ENCODE measurements around the gene CR1L. TPM values are rescaled to one million over a fixed set of nuclear protein-coding genes. Genes with fewer than 3 reads are reported as not detected.

CR1L gene
- total RNA-seq, 1 experiment from 2014 or later: 13.7 TPM

DNA sequence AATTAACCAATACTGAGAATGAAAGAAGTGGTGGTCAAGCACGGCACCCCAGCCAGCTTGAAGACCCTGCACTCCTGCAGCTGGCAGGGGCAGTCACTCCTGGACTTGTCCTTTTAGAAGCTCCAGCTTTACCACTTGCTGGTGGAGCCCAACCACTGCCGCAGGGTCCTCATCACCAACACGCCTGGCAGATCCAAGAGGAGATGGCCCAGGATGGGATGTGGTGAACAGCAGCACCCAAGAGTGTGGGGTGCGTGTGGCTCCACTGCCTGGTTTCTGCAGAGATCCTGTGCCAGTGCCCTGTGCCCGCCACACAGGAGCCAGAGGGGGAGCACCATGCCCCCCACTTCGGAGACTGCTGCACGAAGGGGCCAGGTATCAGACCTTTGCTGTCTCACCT lies 13.5 kb downstream of the CR1L start:
- Mint-ChIP-seq H3K9me3 (peaks cover 36% of the 10 kb centered on the region), H3K27ac (no peak overlapping the region), H3K36me3 (peaks cover 42% of the 10 kb centered on the region), H3K27me3 (ENCODE audit: low read depth) (no peaks in the 10 kb centered on the region), H3K4me1 (peaks cover 11% of the 10 kb centered on the region), H3K4me3 (no peak overlapping the region)
- TF ChIP-seq ELF4 (CRISPR knock-in tag; IDR thresholded peaks at IDR 0.05; ENCODE audit: low read depth) (no peak), GTF2I (CRISPR knock-in tag; conservative IDR thresholded peaks at IDR 0.05) (no peak), ZNF263 (CRISPR knock-in tag; IDR thresholded peaks at IDR 0.05; ENCODE audit: low read depth) (no peak), TEAD4 (CRISPR knock-in tag; IDR thresholded peaks at IDR 0.05) (no peak), MYBL2 (CRISPR knock-in tag; IDR thresholded peaks at IDR 0.05) (no peak), FOXP1 (CRISPR knock-in tag; IDR thresholded peaks at IDR 0.05; ENCODE audit: borderline replicate concordance) (no peak), TP53 (CRISPR knock-in tag; IDR thresholded peaks at IDR 0.05) (no peak), GABPB1 (CRISPR knock-in tag; IDR thresholded peaks at IDR 0.05) (no peak), ZNF416 (CRISPR knock-in tag; IDR thresholded peaks at IDR 0.05) (no peak), JAZF1 (CRISPR knock-in tag; IDR thresholded peaks at IDR 0.05) (no peak), ZNF232 (CRISPR knock-in tag; IDR thresholded peaks at IDR 0.05) (no peak)
- TF ChIP-seq, protein P1, sequence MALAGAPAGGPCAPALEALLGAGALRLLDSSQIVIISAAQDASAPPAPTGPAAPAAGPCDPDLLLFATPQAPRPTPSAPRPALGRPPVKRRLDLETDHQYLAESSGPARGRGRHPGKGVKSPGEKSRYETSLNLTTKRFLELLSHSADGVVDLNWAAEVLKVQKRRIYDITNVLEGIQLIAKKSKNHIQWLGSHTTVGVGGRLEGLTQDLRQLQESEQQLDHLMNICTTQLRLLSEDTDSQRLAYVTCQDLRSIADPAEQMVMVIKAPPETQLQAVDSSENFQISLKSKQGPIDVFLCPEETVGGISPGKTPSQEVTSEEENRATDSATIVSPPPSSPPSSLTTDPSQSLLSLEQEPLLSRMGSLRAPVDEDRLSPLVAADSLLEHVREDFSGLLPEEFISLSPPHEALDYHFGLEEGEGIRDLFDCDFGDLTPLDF (CRISPR knock-in tag; IDR thresholded peaks at IDR 0.05): no peak
- TF ChIP-seq, protein P2, sequence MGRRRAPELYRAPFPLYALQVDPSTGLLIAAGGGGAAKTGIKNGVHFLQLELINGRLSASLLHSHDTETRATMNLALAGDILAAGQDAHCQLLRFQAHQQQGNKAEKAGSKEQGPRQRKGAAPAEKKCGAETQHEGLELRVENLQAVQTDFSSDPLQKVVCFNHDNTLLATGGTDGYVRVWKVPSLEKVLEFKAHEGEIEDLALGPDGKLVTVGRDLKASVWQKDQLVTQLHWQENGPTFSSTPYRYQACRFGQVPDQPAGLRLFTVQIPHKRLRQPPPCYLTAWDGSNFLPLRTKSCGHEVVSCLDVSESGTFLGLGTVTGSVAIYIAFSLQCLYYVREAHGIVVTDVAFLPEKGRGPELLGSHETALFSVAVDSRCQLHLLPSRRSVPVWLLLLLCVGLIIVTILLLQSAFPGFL (CRISPR knock-in tag; IDR thresholded peaks at IDR 0.05; ENCODE audit: borderline replicate concordance): no peak
- TF ChIP-seq, protein P3, sequence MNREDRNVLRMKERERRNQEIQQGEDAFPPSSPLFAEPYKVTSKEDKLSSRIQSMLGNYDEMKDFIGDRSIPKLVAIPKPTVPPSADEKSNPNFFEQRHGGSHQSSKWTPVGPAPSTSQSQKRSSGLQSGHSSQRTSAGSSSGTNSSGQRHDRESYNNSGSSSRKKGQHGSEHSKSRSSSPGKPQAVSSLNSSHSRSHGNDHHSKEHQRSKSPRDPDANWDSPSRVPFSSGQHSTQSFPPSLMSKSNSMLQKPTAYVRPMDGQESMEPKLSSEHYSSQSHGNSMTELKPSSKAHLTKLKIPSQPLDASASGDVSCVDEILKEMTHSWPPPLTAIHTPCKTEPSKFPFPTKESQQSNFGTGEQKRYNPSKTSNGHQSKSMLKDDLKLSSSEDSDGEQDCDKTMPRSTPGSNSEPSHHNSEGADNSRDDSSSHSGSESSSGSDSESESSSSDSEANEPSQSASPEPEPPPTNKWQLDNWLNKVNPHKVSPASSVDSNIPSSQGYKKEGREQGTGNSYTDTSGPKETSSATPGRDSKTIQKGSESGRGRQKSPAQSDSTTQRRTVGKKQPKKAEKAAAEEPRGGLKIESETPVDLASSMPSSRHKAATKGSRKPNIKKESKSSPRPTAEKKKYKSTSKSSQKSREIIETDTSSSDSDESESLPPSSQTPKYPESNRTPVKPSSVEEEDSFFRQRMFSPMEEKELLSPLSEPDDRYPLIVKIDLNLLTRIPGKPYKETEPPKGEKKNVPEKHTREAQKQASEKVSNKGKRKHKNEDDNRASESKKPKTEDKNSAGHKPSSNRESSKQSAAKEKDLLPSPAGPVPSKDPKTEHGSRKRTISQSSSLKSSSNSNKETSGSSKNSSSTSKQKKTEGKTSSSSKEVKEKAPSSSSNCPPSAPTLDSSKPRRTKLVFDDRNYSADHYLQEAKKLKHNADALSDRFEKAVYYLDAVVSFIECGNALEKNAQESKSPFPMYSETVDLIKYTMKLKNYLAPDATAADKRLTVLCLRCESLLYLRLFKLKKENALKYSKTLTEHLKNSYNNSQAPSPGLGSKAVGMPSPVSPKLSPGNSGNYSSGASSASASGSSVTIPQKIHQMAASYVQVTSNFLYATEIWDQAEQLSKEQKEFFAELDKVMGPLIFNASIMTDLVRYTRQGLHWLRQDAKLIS (CRISPR knock-in tag; IDR thresholded peaks at IDR 0.05; ENCODE audit: borderline replicate concordance): no peak
- TF ChIP-seq, protein P4, sequence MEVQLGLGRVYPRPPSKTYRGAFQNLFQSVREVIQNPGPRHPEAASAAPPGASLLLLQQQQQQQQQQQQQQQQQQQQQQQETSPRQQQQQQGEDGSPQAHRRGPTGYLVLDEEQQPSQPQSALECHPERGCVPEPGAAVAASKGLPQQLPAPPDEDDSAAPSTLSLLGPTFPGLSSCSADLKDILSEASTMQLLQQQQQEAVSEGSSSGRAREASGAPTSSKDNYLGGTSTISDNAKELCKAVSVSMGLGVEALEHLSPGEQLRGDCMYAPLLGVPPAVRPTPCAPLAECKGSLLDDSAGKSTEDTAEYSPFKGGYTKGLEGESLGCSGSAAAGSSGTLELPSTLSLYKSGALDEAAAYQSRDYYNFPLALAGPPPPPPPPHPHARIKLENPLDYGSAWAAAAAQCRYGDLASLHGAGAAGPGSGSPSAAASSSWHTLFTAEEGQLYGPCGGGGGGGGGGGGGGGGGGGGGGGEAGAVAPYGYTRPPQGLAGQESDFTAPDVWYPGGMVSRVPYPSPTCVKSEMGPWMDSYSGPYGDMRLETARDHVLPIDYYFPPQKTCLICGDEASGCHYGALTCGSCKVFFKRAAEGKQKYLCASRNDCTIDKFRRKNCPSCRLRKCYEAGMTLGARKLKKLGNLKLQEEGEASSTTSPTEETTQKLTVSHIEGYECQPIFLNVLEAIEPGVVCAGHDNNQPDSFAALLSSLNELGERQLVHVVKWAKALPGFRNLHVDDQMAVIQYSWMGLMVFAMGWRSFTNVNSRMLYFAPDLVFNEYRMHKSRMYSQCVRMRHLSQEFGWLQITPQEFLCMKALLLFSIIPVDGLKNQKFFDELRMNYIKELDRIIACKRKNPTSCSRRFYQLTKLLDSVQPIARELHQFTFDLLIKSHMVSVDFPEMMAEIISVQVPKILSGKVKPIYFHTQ (CRISPR knock-in tag; IDR thresholded peaks at IDR 0.05): no peak
- TF ChIP-seq, protein P5, sequence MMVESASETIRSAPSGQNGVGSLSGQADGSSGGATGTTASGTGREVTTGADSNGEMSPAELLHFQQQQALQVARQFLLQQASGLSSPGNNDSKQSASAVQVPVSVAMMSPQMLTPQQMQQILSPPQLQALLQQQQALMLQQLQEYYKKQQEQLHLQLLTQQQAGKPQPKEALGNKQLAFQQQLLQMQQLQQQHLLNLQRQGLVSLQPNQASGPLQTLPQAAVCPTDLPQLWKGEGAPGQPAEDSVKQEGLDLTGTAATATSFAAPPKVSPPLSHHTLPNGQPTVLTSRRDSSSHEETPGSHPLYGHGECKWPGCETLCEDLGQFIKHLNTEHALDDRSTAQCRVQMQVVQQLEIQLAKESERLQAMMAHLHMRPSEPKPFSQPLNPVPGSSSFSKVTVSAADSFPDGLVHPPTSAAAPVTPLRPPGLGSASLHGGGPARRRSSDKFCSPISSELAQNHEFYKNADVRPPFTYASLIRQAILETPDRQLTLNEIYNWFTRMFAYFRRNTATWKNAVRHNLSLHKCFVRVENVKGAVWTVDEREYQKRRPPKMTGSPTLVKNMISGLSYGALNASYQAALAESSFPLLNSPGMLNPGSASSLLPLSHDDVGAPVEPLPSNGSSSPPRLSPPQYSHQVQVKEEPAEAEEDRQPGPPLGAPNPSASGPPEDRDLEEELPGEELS (CRISPR knock-in tag; IDR thresholded peaks at IDR 0.05): no peak
- TF ChIP-seq, protein P6, sequence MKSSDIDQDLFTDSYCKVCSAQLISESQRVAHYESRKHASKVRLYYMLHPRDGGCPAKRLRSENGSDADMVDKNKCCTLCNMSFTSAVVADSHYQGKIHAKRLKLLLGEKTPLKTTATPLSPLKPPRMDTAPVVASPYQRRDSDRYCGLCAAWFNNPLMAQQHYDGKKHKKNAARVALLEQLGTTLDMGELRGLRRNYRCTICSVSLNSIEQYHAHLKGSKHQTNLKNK (CRISPR knock-in tag; IDR thresholded peaks at IDR 0.05): no peak
- TF ChIP-seq, protein P7, sequence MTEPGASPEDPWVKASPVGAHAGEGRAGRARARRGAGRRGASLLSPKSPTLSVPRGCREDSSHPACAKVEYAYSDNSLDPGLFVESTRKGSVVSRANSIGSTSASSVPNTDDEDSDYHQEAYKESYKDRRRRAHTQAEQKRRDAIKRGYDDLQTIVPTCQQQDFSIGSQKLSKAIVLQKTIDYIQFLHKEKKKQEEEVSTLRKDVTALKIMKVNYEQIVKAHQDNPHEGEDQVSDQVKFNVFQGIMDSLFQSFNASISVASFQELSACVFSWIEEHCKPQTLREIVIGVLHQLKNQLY (CRISPR knock-in tag; IDR thresholded peaks at IDR 0.05): no peak
- TF ChIP-seq, protein P8, sequence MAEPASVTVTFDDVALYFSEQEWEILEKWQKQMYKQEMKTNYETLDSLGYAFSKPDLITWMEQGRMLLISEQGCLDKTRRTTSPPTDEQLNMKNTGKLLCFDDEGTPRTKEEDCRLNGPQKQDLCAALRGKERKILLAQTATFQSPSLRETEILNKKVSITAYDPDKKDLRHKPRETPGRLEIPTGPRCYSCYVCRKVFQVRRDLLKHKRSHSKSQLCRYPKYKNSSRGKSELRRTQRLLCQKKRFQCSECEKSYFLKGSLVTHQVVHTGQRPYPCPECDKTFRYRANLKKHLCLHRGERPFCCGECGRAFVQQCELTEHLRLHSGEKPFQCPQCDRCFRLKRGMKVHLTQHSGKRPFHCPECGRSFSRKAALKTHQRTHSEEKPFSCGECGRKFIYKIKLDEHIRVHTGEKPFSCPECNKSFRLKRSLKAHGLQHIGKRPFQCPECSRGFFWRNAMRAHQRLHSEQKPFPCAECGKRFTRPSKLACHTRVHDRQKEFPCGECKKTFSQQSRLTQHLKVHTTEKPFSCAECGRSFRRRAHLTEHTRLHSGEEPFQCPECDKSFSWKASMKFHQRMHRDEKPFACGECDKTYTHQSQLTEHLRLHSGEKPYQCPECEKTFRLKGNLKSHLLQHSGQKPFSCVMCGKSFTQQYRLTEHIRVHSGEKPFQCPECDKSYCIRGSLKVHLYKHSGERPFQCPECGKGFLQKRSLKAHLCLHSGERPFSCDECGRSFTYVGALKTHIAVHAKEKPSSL (CRISPR knock-in tag; conservative IDR thresholded peaks at IDR 0.05): no peak
- DNase-seq (ENCODE audit: low spot score) (no peak), ATAC-seq (no peak)
- ChIA-PET POLR2A (no interaction called here), CTCF (no interaction called here)

Data from WTC11 (cell line).